SK-N-SH (cell line): ENCODE data around the gene CKMT2. TPM values are rescaled to one million over a fixed set of nuclear protein-coding genes. Genes with fewer than 3 reads are reported as not detected.

Experiments
- CTCF ChIA-PET: fragments of 300-600, 350-600 bp; formaldehyde crosslinking; extraction: SDS; loops from one replicate; lab custom pipeline; 2021; lab: Yijun Ruan, JAX
- POLR2A ChIA-PET: fragments of 350-600 bp; sonication (Branson Sonifier 250); formaldehyde crosslinking; extraction: SDS; loops from one replicate; lab custom pipeline; 2020; ENCODE audit warnings: antibody characterized with exemption, inconsistent platforms; lab: Yijun Ruan, JAX
- DNase-seq: peaks from one replicate; pipeline ENCODE4 v3.0.0; 2012
- H2AFZ ChIP-seq: fragments of 200-600 bp; sonication (generic); 2 replicates; pipeline ENCODE4 v1.8.1; 2016; ENCODE audit warnings: antibody characterized with exemption, mild to moderate bottlenecking, low read depth
- H3F3A ChIP-seq: fragments of 200-600 bp; sonication (generic); replicated peaks from 2 replicates; pipeline ENCODE3; 2016; ENCODE audit warnings: antibody characterized with exemption, mild to moderate bottlenecking; ENCODE audit not compliant: insufficient read depth
- H3K27ac ChIP-seq, 2 experiments: fragments of 200-500 bp in 1 of 2; fragments of 200-600 bp in 1 of 2; sonication (Bioruptor generic) in 1 of 2; sonication (generic), shearing (Covaris generic) in 1 of 2; 2 replicates each; pipeline versions ENCODE4 v1.5.1 to v1.6.1; 2014 to 2016; ENCODE audit warnings: low read depth in 2 of 2, inconsistent platforms in 1 of 2, low read length in 1 of 2, mild to moderate bottlenecking in 1 of 2, mixed read lengths in 1 of 2
- H3K27me3 ChIP-seq: fragments of 200-600 bp; sonication (generic), shearing (Covaris generic); 2 replicates; pipeline ENCODE4 v1.6.1; 2016; ENCODE audit warnings: mixed run types; ENCODE audit not compliant: insufficient read depth
- H3K36me3 ChIP-seq, 2 experiments: fragments of 200-500 bp in 1 of 2; fragments of 200-600 bp in 1 of 2; sonication (Bioruptor generic) in 1 of 2; sonication (generic) in 1 of 2; replicated peaks in 1 of 2; 2 replicates each; pipeline versions ENCODE3 to v1.5.1; 2014 to 2016; ENCODE audit warnings: low read length in 1 of 2, mild to moderate bottlenecking in 1 of 2; ENCODE audit not compliant: insufficient read depth in 2 of 2, control insufficient read depth in 1 of 2
- H3K4me1 ChIP-seq, 2 experiments: fragments of 200-500 bp in 1 of 2; fragments of 200-600 bp in 1 of 2; sonication (Bioruptor generic) in 1 of 2; sonication (generic), shearing (Covaris generic) in 1 of 2; 2 replicates each; pipeline versions ENCODE4 v1.5.1 to v1.6.1; 2014 to 2016; ENCODE audit warnings: low read depth in 1 of 2, low read length in 1 of 2, mixed run types in 1 of 2; ENCODE audit not compliant: insufficient read depth in 2 of 2, control insufficient read depth in 1 of 2
- H3K4me2 ChIP-seq: fragments of 200-600 bp; sonication (generic), shearing (Covaris generic); 2 replicates; pipeline ENCODE4 v1.6.1; 2017; ENCODE audit warnings: mixed run types
- H3K4me3 ChIP-seq, 2 experiments: fragments of 200-500 bp in 1 of 2; fragments of 200-600 bp in 1 of 2; sonication (Bioruptor generic) in 1 of 2; sonication (generic), shearing (Covaris generic) in 1 of 2; 2 replicates each; pipeline versions ENCODE4 v1.5.1 to v1.8.1; 2014 to 2016; ENCODE audit warnings: low read depth in 2 of 2, inconsistent platforms in 1 of 2, low read length in 1 of 2, mild to moderate bottlenecking in 1 of 2, mixed read lengths in 1 of 2, moderate library complexity in 1 of 2
- H3K79me2 ChIP-seq: fragments of 200-600 bp; sonication (generic); 2 replicates; pipeline ENCODE4 v1.8.1; 2017; ENCODE audit warnings: mild to moderate bottlenecking; ENCODE audit not compliant: insufficient read depth
- H3K9ac ChIP-seq: fragments of 200-600 bp; sonication (generic); 2 replicates; pipeline ENCODE4 v1.6.1; 2017; ENCODE audit warnings: mixed run types
- H3K9me2 ChIP-seq: fragments of 200-600 bp; sonication (generic); 2 replicates; pipeline ENCODE4 v1.6.1; 2017; ENCODE audit warnings: mixed run types
- H3K9me3 ChIP-seq: fragments of 200-600 bp; sonication (generic); 2 replicates; pipeline ENCODE4 v1.6.1; 2017; ENCODE audit warnings: mixed run types, mild to moderate bottlenecking, moderate library complexity
- H4K20me1 ChIP-seq: fragments of 200-600 bp; sonication (generic); 2 replicates; pipeline ENCODE4 v1.6.1; 2017; ENCODE audit warnings: mild to moderate bottlenecking, mixed run types; ENCODE audit not compliant: insufficient read depth
- CHD2 ChIP-seq: fragments of 150-350 bp; IDR thresholded peaks from 2 replicates; pipeline ENCODE4 v1.6.1; 2018; ENCODE audit warnings: low read length; ENCODE audit not compliant: partially characterized antibody
- ELF1 ChIP-seq: IDR thresholded peaks from 2 replicates; pipeline ENCODE4 v1.4.0; 2012
- EZH2phosphoT487 ChIP-seq: fragments of 200-600 bp; sonication (generic); IDR thresholded peaks from 2 replicates; pipeline ENCODE4 v1.6.1; 2017; ENCODE audit warnings: low read depth, mixed run types, mild to moderate bottlenecking, antibody characterized with exemption, moderate library complexity, borderline replicate concordance
- FOXM1 ChIP-seq: IDR thresholded peaks from 2 replicates; pipeline ENCODE4 v1.4.0; 2012; ENCODE audit warnings: low read depth, mild to moderate bottlenecking
- GATA2 ChIP-seq: sonication (generic); formaldehyde crosslinking; IDR thresholded peaks from 2 replicates; pipeline ENCODE4 v1.5.0; 2020; ENCODE audit warnings: mild to moderate bottlenecking, missing genetic modification reagents
- JUND ChIP-seq: IDR thresholded peaks from 2 replicates; pipeline ENCODE4 v1.4.0; 2012
- MEF2A ChIP-seq: IDR thresholded peaks from 2 replicates; pipeline ENCODE4 v1.4.0; 2012; ENCODE audit warnings: low read depth, borderline replicate concordance
- MXI1 ChIP-seq: IDR thresholded peaks from 2 replicates; pipeline ENCODE4 v1.6.1; 2012; ENCODE audit warnings: mild to moderate bottlenecking, low read depth, low read length, improper control_type of control experiment
- NFIC ChIP-seq: IDR thresholded peaks from 2 replicates; pipeline ENCODE4 v1.4.0; 2012; ENCODE audit warnings: borderline replicate concordance
- NRF1 ChIP-seq: IDR thresholded peaks from 2 replicates; pipeline ENCODE4 v1.6.1; 2012; ENCODE audit warnings: low read depth, mild to moderate bottlenecking, low read length
- POLR2AphosphoS5 ChIP-seq: IDR thresholded peaks from 2 replicates; pipeline ENCODE4 v1.6.1; 2012; ENCODE audit warnings: low read depth, low read length
- RAD21 ChIP-seq: IDR thresholded peaks from 2 replicates; pipeline ENCODE4 v1.6.1; 2012; ENCODE audit warnings: mild to moderate bottlenecking, low read length
- RXRA ChIP-seq: IDR thresholded peaks from 2 replicates; pipeline ENCODE4 v1.4.0; 2012; ENCODE audit warnings: low read depth, mild to moderate bottlenecking, borderline replicate concordance
- SIN3A ChIP-seq: IDR thresholded peaks from 2 replicates; pipeline ENCODE4 v1.6.1; 2012; ENCODE audit warnings: low read depth, mild to moderate bottlenecking, low read length, moderate library complexity, borderline replicate concordance
- SMC3 ChIP-seq: IDR thresholded peaks from 2 replicates; pipeline ENCODE4 v1.6.1; 2012; ENCODE audit warnings: low read depth, low read length, improper control_type of control experiment
- TAF1 ChIP-seq: IDR thresholded peaks from 2 replicates; pipeline ENCODE4 v1.6.1; 2012; ENCODE audit warnings: low read depth, mild to moderate bottlenecking, low read length, moderate library complexity, borderline replicate concordance
- TEAD4 ChIP-seq: IDR thresholded peaks from 2 replicates; pipeline ENCODE4 v1.4.0; 2012; ENCODE audit warnings: mild to moderate bottlenecking, borderline replicate concordance; ENCODE audit not compliant: insufficient read depth
- YY1 ChIP-seq: IDR thresholded peaks from 2 replicates; pipeline ENCODE4 v1.4.0; 2012; ENCODE audit warnings: low read depth, mild to moderate bottlenecking
- WGBS: methylation state at CpG from one replicate; pipeline ENCODE4 v1.1.6; 2017; ENCODE audit warnings: low lambda C conversion rate; 5-methylcytosine and 5-hydroxymethylcytosine counted together
- polyA plus RNA-seq, 3 experiments: library from polyadenylated mRNA; depleted of rRNA; stranded (reverse); fragments of >200 nt; gene quantifications; 2 replicates each; pipeline ENCODE4 v1.2.3, GENCODE V29; 2012
- TF ChIP-seq, protein P1 (sequence below): IDR thresholded peaks from 2 replicates; pipeline ENCODE4 v1.4.0; 2012; ENCODE audit warnings: low read depth
- TF ChIP-seq, protein P2 (sequence below): fragments of 150-350 bp; IDR thresholded peaks from 2 replicates; pipeline ENCODE4 v1.6.1; 2017; ENCODE audit warnings: antibody characterized with exemption, low read length, low read depth, borderline replicate concordance
- TF ChIP-seq, protein P3 (sequence below): IDR thresholded peaks from 2 replicates; pipeline ENCODE4 v1.6.1; 2012; ENCODE audit warnings: mild to moderate bottlenecking, low read depth, low read length, moderate library complexity
- TF ChIP-seq, protein P4 (sequence below): IDR thresholded peaks from 2 replicates; pipeline ENCODE4 v1.4.0; 2012; ENCODE audit warnings: low read depth, borderline replicate concordance

CKMT2 gene
- polyA plus RNA-seq, 1 of the 3 experiments (the other 2 are of a cell fraction) = not detected

DNA sequence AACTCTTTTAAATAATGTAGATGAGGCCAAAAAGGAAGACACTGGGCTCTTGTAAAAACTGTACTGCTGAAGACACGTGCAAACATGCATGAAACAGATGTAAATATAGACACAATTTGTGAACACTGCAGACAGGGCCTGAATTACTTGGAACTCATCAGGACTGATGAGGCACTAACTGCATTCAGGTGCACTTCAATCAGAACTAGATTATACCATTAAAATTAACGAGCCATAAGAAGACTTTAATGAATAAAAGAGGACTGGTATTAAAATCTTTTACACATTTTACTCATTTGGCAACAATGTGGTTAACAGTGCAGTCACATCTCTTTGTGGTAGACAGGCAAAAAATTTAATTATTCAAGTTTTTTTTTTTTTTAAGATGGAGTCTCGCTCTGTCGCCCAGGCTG, 54.9 kb downstream of the CKMT2 start:
- Histone ChIP-seq H4K20me1 (no peaks in the 10 kb centered on the region), H2AFZ (no peak overlapping the region), H3K4me3 (no peak overlapping the region), H3K36me3 (peaks cover 0 to 2% of the 10 kb centered on the region in 2 experiments), H3K9ac (no peak overlapping the region), H3K27ac (no peak overlapping the region), H3K79me2 (peaks cover 46% of the 10 kb centered on the region), H3F3A (no peaks in the 10 kb centered on the region), H3K4me2 (no peak overlapping the region), H3K9me3 (no peaks in the 10 kb centered on the region), H3K9me2 (no peaks in the 10 kb centered on the region), H3K4me1 (no peaks in the 10 kb centered on the region), H3K27me3 (no peaks in the 10 kb centered on the region)
- ChIA-PET POLR2A (no interaction called here), CTCF (interaction anchor here (3.5 kb wide), 1 partner anchor 11 kb away, joined by 19 read pairs; no protein-coding TSS in a partner anchor)
- TF ChIP-seq TAF1 (no peak), NRF1 (no peak), SIN3A (no peak), POLR2AphosphoS5 (no peak), TEAD4 (no peak), ELF1 (no peak), EZH2phosphoT487 (no peak), NFIC (no peak), JUND (no peak), RAD21 (no peak), GATA2 (CRISPR knock-in tag) (no peak), MEF2A (no peak), MXI1 (no peak)
- TF ChIP-seq, protein P1, sequence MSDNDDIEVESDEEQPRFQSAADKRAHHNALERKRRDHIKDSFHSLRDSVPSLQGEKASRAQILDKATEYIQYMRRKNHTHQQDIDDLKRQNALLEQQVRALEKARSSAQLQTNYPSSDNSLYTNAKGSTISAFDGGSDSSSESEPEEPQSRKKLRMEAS = no peak
- TF ChIP-seq, protein P2, sequence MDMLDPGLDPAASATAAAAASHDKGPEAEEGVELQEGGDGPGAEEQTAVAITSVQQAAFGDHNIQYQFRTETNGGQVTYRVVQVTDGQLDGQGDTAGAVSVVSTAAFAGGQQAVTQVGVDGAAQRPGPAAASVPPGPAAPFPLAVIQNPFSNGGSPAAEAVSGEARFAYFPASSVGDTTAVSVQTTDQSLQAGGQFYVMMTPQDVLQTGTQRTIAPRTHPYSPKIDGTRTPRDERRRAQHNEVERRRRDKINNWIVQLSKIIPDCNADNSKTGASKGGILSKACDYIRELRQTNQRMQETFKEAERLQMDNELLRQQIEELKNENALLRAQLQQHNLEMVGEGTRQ = no peak
- WGBS = 97% methylated on average over 4 of the region's 4 CpGs
- DNase-seq = no peak

DNA sequence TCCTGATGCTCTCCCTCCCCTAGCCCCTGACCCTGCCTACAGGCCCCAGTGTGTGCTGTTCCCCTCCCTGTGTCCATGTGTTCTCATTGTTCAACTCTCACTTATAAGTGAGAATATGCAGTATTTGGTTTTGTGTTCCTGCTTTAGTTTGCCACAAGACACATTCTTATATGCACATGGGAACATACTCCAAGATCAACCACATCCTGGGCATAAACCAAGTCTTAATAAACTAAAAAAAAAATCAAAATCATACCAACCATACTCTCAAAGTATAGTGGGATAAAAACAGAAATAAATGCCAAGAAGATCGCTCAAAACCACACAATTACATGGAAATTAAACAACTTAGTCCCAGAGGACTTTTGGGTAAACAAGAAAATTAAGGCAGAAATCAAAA, 57.0 kb downstream of the CKMT2 start:
- no peaks in the 10 kb centered on the region for H3K27me3 ChIP-seq
- no peaks in the 10 kb centered on the region for H3F3A ChIP-seq
- H3K36me3 ChIP-seq = peaks cover under 1 to 3% of the 10 kb centered on the region in 2 experiments
- 97% methylated on average over 1 of the region's 1 CpG for WGBS
- no peak overlapping the region for H2AFZ ChIP-seq
- no peak overlapping the region for H3K4me3 ChIP-seq
- no peaks in the 10 kb centered on the region for H3K4me1 ChIP-seq
- H3K27ac ChIP-seq = no peak overlapping the region
- ChIA-PET CTCF (interaction anchor here (1.4 kb wide), 1 partner anchor 10 kb away, joined by 3 read pairs; no protein-coding TSS in a partner anchor), POLR2A (no interaction called here)
- H3K9ac ChIP-seq = no peak overlapping the region
- peaks cover 59% of the 10 kb centered on the region for H3K79me2 ChIP-seq
- H4K20me1 ChIP-seq = no peaks in the 10 kb centered on the region
- H3K9me2 ChIP-seq = no peaks in the 10 kb centered on the region
- no peaks in the 10 kb centered on the region for H3K9me3 ChIP-seq
- no peak for DNase-seq
- H3K4me2 ChIP-seq = no peak overlapping the region
- TF ChIP-seq, protein P2 = no peak
- TF ChIP-seq FOXM1 (no peak), RXRA (no peak), YY1 (no peak), SMC3 (no peak), EZH2phosphoT487 (no peak), CHD2 (no peak), MXI1 (no peak), TAF1 (no peak)
- TF ChIP-seq, protein P3, sequence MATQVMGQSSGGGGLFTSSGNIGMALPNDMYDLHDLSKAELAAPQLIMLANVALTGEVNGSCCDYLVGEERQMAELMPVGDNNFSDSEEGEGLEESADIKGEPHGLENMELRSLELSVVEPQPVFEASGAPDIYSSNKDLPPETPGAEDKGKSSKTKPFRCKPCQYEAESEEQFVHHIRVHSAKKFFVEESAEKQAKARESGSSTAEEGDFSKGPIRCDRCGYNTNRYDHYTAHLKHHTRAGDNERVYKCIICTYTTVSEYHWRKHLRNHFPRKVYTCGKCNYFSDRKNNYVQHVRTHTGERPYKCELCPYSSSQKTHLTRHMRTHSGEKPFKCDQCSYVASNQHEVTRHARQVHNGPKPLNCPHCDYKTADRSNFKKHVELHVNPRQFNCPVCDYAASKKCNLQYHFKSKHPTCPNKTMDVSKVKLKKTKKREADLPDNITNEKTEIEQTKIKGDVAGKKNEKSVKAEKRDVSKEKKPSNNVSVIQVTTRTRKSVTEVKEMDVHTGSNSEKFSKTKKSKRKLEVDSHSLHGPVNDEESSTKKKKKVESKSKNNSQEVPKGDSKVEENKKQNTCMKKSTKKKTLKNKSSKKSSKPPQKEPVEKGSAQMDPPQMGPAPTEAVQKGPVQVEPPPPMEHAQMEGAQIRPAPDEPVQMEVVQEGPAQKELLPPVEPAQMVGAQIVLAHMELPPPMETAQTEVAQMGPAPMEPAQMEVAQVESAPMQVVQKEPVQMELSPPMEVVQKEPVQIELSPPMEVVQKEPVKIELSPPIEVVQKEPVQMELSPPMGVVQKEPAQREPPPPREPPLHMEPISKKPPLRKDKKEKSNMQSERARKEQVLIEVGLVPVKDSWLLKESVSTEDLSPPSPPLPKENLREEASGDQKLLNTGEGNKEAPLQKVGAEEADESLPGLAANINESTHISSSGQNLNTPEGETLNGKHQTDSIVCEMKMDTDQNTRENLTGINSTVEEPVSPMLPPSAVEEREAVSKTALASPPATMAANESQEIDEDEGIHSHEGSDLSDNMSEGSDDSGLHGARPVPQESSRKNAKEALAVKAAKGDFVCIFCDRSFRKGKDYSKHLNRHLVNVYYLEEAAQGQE = no peak
- TF ChIP-seq, protein P4, sequence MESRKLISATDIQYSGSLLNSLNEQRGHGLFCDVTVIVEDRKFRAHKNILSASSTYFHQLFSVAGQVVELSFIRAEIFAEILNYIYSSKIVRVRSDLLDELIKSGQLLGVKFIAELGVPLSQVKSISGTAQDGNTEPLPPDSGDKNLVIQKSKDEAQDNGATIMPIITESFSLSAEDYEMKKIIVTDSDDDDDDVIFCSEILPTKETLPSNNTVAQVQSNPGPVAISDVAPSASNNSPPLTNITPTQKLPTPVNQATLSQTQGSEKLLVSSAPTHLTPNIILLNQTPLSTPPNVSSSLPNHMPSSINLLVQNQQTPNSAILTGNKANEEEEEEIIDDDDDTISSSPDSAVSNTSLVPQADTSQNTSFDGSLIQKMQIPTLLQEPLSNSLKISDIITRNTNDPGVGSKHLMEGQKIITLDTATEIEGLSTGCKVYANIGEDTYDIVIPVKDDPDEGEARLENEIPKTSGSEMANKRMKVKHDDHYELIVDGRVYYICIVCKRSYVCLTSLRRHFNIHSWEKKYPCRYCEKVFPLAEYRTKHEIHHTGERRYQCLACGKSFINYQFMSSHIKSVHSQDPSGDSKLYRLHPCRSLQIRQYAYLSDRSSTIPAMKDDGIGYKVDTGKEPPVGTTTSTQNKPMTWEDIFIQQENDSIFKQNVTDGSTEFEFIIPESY = no peak
